ENCODE measurements around the gene DGKG. TPM values are rescaled to one million over a fixed set of nuclear protein-coding genes. Genes with fewer than 3 reads are reported as not detected.
A peak's percentile ranks its signal among the peaks of the same experiment; 100 is the strongest.

Gene DGKG
- total RNA-seq, 1 donor from 2014 or later, result 0.22 TPM

DNA sequence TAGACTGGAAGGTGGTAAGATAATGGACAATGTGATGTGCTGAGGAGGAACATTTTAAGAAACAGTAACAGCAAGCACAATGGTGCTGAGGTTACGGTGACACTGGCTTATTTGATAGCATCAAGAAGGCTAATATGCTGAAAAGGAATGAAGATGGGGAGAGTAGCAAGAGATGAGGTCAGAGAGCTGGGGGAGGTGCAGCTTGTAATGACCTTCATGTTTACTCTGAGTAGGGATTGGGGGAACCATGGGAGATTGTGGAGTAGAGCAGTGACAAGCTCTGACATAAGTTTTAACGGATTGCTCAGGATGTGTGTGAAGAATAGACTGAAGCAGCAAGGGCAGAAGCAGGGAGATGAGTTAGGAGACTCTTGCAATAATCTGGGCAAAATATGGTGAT, 56.7 kb downstream of the DGKG start:
- Histone ChIP-seq H3F3A (ENCODE audit: low read depth) (peaks cover 20% of the 10 kb centered on the region), H3K4me3 (no peak overlapping the region), H3K36me3 (no peaks in the 10 kb centered on the region), H3K4me1 (peaks cover 22% of the 10 kb centered on the region), H3K9me3 (ENCODE audit: low read depth) (no peaks in the 10 kb centered on the region), H4K20me1 (ENCODE audit: low read depth) (no peaks in the 10 kb centered on the region), H3K27ac (no peak overlapping the region), H3K9ac (no peak overlapping the region), H2AFZ (replicated peaks) (no peak overlapping the region), H3K4me2 (no peak overlapping the region), H3K79me2 (ENCODE audit: low read depth) (no peaks in the 10 kb centered on the region), H3K27me3 (no peaks in the 10 kb centered on the region)
- DNase-seq (ENCODE audit: low spot score), result no peak
- no peak overlapping the region for H3K27ac Mint-ChIP-seq
- no peak overlapping the region for H3K4me3 Mint-ChIP-seq
- peaks cover 7% of the 10 kb centered on the region for H3K27me3 Mint-ChIP-seq (ENCODE audit: insufficient read depth, low read depth)
- no peak for TF ChIP-seq EZH2 (IDR thresholded peaks at IDR 0.05)
- no peak for TF ChIP-seq EZH2phosphoT487 (IDR thresholded peaks at IDR 0.05)
- no peak for TF ChIP-seq CTCF (IDR thresholded peaks at IDR 0.05)
- no peaks in the 10 kb centered on the region for H3K36me3 Mint-ChIP-seq
- H3K9me3 Mint-ChIP-seq, result no peaks in the 10 kb centered on the region
- H3K4me1 Mint-ChIP-seq, result peaks cover 8% of the 10 kb centered on the region

GRCh38 chr3:186303965-186304364, 58.1 kb downstream of the DGKG start:
- H3K27ac Mint-ChIP-seq, result no peak overlapping the region

DNA sequence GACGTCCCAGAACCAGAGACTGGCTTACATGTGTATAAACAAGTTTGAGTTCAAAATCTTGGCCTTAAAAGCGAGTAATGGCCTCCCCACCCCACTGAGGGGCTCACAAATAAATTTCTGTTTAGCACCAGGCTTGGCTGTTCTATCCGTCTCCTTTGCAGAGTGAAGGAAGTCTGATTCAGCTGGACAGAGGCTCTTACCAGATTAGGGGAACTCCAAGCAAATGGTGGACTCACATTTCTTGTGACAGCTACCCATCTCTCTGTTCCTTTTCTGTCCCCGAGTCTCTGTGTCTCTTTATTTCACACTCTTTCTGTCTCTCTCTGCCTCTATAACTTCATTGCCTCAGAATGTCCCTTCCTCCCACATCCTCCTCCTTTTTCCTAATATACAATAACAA, 62.7 kb downstream of the DGKG start:
- Mint-ChIP-seq H3K4me3 (no peak overlapping the region), H3K4me1 (peaks cover 8% of the 10 kb centered on the region), H3K36me3 (no peaks in the 10 kb centered on the region), H3K27me3 (ENCODE audit: insufficient read depth, low read depth) (peaks cover 4% of the 10 kb centered on the region), H3K27ac (no peak overlapping the region), H3K9me3 (no peaks in the 10 kb centered on the region)
- Histone ChIP-seq H3K27me3 (no peaks in the 10 kb centered on the region), H4K20me1 (ENCODE audit: low read depth) (no peaks in the 10 kb centered on the region), H3K4me1 (peaks cover 13% of the 10 kb centered on the region), H3K27ac (no peak overlapping the region), H3K79me2 (ENCODE audit: low read depth) (no peaks in the 10 kb centered on the region), H3K9me3 (ENCODE audit: low read depth) (no peaks in the 10 kb centered on the region), H3K4me3 (no peak overlapping the region), H3K9ac (no peak overlapping the region), H3F3A (ENCODE audit: low read depth) (peaks cover 15% of the 10 kb centered on the region), H3K4me2 (no peak overlapping the region), H3K36me3 (no peaks in the 10 kb centered on the region), H2AFZ (replicated peaks) (no peak overlapping the region)
- TF ChIP-seq EZH2 (IDR thresholded peaks at IDR 0.05), result no peak
- TF ChIP-seq CTCF (IDR thresholded peaks at IDR 0.05), result no peak
- TF ChIP-seq EZH2phosphoT487 (IDR thresholded peaks at IDR 0.05), result no peak
- no peak for DNase-seq (ENCODE audit: low spot score)

More at GRCh38 chr3:186303965-186304364, 58.1 kb downstream of the DGKG start:
- Histone ChIP-seq H3F3A (ENCODE audit: low read depth) (peaks cover 20% of the 10 kb centered on the region), H3K36me3 (no peaks in the 10 kb centered on the region), H3K9ac (no peak overlapping the region), H3K27ac (peak overlapping the region; percentile 78), H3K27me3 (no peaks in the 10 kb centered on the region), H4K20me1 (ENCODE audit: low read depth) (no peaks in the 10 kb centered on the region), H3K9me3 (ENCODE audit: low read depth) (no peaks in the 10 kb centered on the region), H2AFZ (replicated peaks) (peak overlapping the region; percentile 68), H3K79me2 (ENCODE audit: low read depth) (no peaks in the 10 kb centered on the region), H3K4me3 (peak overlapping the region; percentile 11), H3K4me1 (peaks cover 22% of the 10 kb centered on the region), H3K4me2 (peak overlapping the region; percentile 69)
- no peaks in the 10 kb centered on the region for H3K9me3 Mint-ChIP-seq
- DNase-seq (ENCODE audit: low spot score), result peak; percentile 78
- peaks cover 3% of the 10 kb centered on the region for H3K27me3 Mint-ChIP-seq (ENCODE audit: insufficient read depth, low read depth)
- H3K36me3 Mint-ChIP-seq, result no peaks in the 10 kb centered on the region
- TF ChIP-seq EZH2phosphoT487 (IDR thresholded peaks at IDR 0.05) (no peak), EZH2 (IDR thresholded peaks at IDR 0.05) (peak; percentile 26)
- H3K4me3 Mint-ChIP-seq, result no peak overlapping the region
- peaks cover 8% of the 10 kb centered on the region for H3K4me1 Mint-ChIP-seq

- H3K27me3 ChIP-seq, result no peaks in the 10 kb centered on the region
- no peak overlapping the region for H3K9ac ChIP-seq
- no peaks in the 10 kb centered on the region for H3K36me3 ChIP-seq
- no peak overlapping the region for H2AFZ ChIP-seq (replicated peaks)
- peaks cover 11% of the 10 kb centered on the region for H3F3A ChIP-seq (ENCODE audit: low read depth)
- H3K79me2 ChIP-seq (ENCODE audit: low read depth), result no peaks in the 10 kb centered on the region
- no peak overlapping the region for H3K4me2 ChIP-seq
- H3K4me1 ChIP-seq, result peaks cover 9% of the 10 kb centered on the region
- Mint-ChIP-seq H3K4me1 (peaks cover 8% of the 10 kb centered on the region), H3K27me3 (ENCODE audit: insufficient read depth, low read depth) (peaks cover 4% of the 10 kb centered on the region), H3K27ac (no peak overlapping the region), H3K9me3 (no peaks in the 10 kb centered on the region), H3K4me3 (no peak overlapping the region), H3K36me3 (no peaks in the 10 kb centered on the region)
- no peaks in the 10 kb centered on the region for H4K20me1 ChIP-seq (ENCODE audit: low read depth)
- H3K4me3 ChIP-seq, result no peak overlapping the region
- TF ChIP-seq EZH2phosphoT487 (IDR thresholded peaks at IDR 0.05) (no peak), EZH2 (IDR thresholded peaks at IDR 0.05) (no peak), CTCF (IDR thresholded peaks at IDR 0.05) (no peak)
- no peaks in the 10 kb centered on the region for H3K9me3 ChIP-seq (ENCODE audit: low read depth)
- no peak for DNase-seq (ENCODE audit: low spot score)
- H3K27ac ChIP-seq, result no peak overlapping the region
Observed at GRCh38 chr3:186298876-186299275, 63.2 kb downstream of the DGKG start.
